Measurements from ENCODE around the gene SPEF2. TPM values are rescaled to one million over a fixed set of nuclear protein-coding genes. Genes with fewer than 3 reads are reported as not detected.

The SPEF2 gene
- total and polyA plus RNA-seq, 2 experiments from 2014 or later: 0.17 to 0.21 TPM

DNA sequence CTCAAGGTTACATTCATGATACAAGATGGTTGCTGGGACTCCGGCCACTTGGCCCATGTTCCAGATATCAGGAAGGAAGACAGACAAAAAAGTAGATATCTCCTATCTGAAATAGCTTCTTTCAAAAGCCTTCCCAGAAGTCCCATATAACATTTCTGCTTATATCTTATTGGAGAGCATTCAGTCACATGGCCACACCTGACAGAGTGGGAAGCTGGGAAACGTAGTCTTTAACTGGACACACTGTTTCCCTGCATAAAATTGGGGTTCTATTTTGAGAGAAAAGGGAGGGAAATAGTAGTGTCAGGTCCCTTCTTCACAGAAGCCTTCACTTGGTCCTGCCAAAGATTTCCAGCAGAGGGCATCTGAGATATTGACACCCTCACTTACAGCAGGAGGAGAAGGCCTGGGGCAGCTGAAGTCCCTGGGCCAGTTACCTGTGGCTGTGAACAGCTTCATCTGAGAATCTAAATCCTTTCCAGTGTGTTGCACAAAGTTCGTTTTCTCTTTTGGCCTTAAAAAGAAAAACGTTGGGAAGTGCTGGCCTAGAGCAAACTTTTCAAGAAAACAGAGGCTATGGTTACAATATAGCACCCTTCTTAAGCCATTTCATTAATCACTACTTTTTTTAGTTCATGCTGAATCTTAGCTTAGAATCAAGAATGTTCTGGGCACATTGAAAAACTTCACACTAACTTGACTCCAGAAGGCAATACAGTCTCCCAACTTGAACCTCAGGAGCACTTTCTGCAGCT lies 33.5 kb downstream of the SPEF2 start:
- no peaks in the 10 kb centered on the region for H3K79me2 ChIP-seq (replicated peaks; ENCODE audit: insufficient read depth)
- Mint-ChIP-seq H3K27ac (no peak overlapping the region), H3K4me3 (no peak overlapping the region), H3K36me3 (ENCODE audit: low read depth) (no peaks in the 10 kb centered on the region), H3K9me3 (no peaks in the 10 kb centered on the region), H3K4me1 (peaks cover 18% of the 10 kb centered on the region), H3K27me3 (ENCODE audit: insufficient read depth, low read depth, poor library complexity) (peaks cover 2% of the 10 kb centered on the region)
- TF ChIP-seq, protein P1, sequence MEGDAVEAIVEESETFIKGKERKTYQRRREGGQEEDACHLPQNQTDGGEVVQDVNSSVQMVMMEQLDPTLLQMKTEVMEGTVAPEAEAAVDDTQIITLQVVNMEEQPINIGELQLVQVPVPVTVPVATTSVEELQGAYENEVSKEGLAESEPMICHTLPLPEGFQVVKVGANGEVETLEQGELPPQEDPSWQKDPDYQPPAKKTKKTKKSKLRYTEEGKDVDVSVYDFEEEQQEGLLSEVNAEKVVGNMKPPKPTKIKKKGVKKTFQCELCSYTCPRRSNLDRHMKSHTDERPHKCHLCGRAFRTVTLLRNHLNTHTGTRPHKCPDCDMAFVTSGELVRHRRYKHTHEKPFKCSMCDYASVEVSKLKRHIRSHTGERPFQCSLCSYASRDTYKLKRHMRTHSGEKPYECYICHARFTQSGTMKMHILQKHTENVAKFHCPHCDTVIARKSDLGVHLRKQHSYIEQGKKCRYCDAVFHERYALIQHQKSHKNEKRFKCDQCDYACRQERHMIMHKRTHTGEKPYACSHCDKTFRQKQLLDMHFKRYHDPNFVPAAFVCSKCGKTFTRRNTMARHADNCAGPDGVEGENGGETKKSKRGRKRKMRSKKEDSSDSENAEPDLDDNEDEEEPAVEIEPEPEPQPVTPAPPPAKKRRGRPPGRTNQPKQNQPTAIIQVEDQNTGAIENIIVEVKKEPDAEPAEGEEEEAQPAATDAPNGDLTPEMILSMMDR (conservative IDR thresholded peaks at IDR 0.05; ENCODE audit: low read depth in 2 of 2): peak; percentile 60 to 74
- no peak for TF ChIP-seq EZH2 (IDR thresholded peaks at IDR 0.05; ENCODE audit: low read depth, unreplicated experiment)
- TF ChIP-seq CREB1 (CRISPR knock-in tag; IDR thresholded peaks at IDR 0.05; ENCODE audit: low read depth): no peak
- H3K27me3 ChIP-seq (ENCODE audit: insufficient read depth): no peaks in the 10 kb centered on the region
- ATAC-seq: peak; percentile 97
- H3K36me3 ChIP-seq (ENCODE audit: insufficient read depth): no peaks in the 10 kb centered on the region
- DNase-seq (ENCODE audit: low spot score): peak; percentile 74
- no peaks in the 10 kb centered on the region for H3F3A ChIP-seq (replicated peaks; ENCODE audit: low read depth)
- H3K4me3 ChIP-seq: no peak overlapping the region
- no peaks in the 10 kb centered on the region for H3K9me2 ChIP-seq (ENCODE audit: insufficient read depth)
- H2AFZ ChIP-seq: peak overlapping the region; percentile 34; the same call in 1 of the 2 replicates
- no peaks in the 10 kb centered on the region for H4K20me1 ChIP-seq (replicated peaks; ENCODE audit: insufficient read depth)
- H3K27ac ChIP-seq (ENCODE audit: low read depth): no peak overlapping the region
- no peak overlapping the region for H3K4me2 ChIP-seq
- peaks cover 8% of the 10 kb centered on the region for H3K4me1 ChIP-seq (ENCODE audit: insufficient read depth)

DNA sequence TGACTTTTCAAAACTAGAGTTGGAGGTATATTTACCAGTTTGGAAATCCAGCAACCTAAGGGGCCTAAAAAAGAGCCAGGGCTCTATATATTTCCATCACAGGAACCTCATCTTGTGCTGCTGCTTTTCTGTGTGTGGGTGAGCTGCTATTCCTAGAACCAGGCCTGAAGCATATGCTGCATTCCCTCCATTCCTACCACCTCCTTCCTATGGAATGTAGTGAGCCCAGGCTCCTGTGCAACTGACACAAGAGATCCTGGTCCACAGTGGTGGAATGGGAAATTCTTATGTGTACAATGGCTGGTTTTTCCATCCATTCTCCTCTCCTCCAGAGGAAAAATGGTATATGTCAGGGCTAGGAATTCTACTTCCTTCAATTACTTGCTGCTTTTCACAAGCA lies 39.1 kb downstream of the SPEF2 start:
- no peaks in the 10 kb centered on the region for H3F3A ChIP-seq (replicated peaks; ENCODE audit: low read depth)
- no peaks in the 10 kb centered on the region for H3K9me3 Mint-ChIP-seq
- H3K36me3 ChIP-seq (ENCODE audit: insufficient read depth): no peaks in the 10 kb centered on the region
- no peak overlapping the region for H3K4me3 Mint-ChIP-seq
- H3K4me2 ChIP-seq: 0 out of 2 replicates have a peak overlapping the region, but pooled peaks have one; percentile 56
- DNase-seq (ENCODE audit: low spot score) (peak; percentile 62), ATAC-seq (peak; percentile 89)
- 0 out of 2 replicates have a peak, but pooled peaks cover 2% of the 10 kb centered on the region for H3K9me2 ChIP-seq (ENCODE audit: insufficient read depth)
- H3K27me3 ChIP-seq (ENCODE audit: insufficient read depth): no peaks in the 10 kb centered on the region
- peaks cover 14% of the 10 kb centered on the region for H3K4me1 Mint-ChIP-seq
- no peak overlapping the region for H3K27ac Mint-ChIP-seq
- no peak overlapping the region for H2AFZ ChIP-seq
- peaks cover 2% of the 10 kb centered on the region for H3K27me3 Mint-ChIP-seq (ENCODE audit: insufficient read depth, low read depth, poor library complexity)
- H3K4me1 ChIP-seq (ENCODE audit: insufficient read depth): peaks cover 11% of the 10 kb centered on the region
- TF ChIP-seq POLR2AphosphoS5 (IDR thresholded peaks at IDR 0.05; ENCODE audit: low read depth) (no peak), CREB1 (CRISPR knock-in tag; IDR thresholded peaks at IDR 0.05; ENCODE audit: low read depth) (no peak)
- no peaks in the 10 kb centered on the region for H3K79me2 ChIP-seq (replicated peaks; ENCODE audit: insufficient read depth)
- H4K20me1 ChIP-seq (replicated peaks; ENCODE audit: insufficient read depth): no peaks in the 10 kb centered on the region
- no peak overlapping the region for H3K27ac ChIP-seq (ENCODE audit: low read depth)
- no peak overlapping the region for H3K4me3 ChIP-seq
- H3K36me3 Mint-ChIP-seq (ENCODE audit: low read depth): no peaks in the 10 kb centered on the region

DNA sequence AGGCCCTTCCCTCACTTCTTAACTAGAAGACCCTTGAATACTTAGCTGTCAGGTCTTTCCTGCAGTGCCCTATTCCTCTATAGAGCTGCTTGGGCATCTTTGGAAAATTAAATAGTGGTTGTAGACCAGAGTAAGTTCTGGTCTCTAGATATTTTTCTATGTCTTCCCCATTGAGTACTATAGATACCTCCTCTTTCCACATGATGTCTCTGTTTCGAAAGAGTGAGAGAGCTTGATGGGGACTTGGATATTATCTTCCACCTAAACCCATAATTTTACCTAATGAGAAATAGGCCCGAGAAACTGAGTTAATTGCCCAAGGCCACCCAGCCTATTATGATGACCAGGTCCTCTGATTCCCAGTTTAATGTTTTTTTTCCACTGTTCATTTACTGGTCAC lies 40.2 kb downstream of the SPEF2 start:
- H3K4me3 ChIP-seq: no peak overlapping the region
- H3K27me3 ChIP-seq (ENCODE audit: insufficient read depth): no peaks in the 10 kb centered on the region
- no peaks in the 10 kb centered on the region for H3K79me2 ChIP-seq (replicated peaks; ENCODE audit: insufficient read depth)
- no peaks in the 10 kb centered on the region for H3F3A ChIP-seq (replicated peaks; ENCODE audit: low read depth)
- ATAC-seq (no peak), DNase-seq (ENCODE audit: low spot score) (no peak)
- H3K4me2 ChIP-seq: no peak overlapping the region
- H3K27ac ChIP-seq (ENCODE audit: low read depth): no peak overlapping the region
- Mint-ChIP-seq H3K27ac (no peak overlapping the region), H3K9me3 (no peaks in the 10 kb centered on the region), H3K4me3 (no peak overlapping the region), H3K4me1 (peaks cover 14% of the 10 kb centered on the region), H3K36me3 (ENCODE audit: low read depth) (no peaks in the 10 kb centered on the region), H3K27me3 (ENCODE audit: insufficient read depth, low read depth, poor library complexity) (peaks cover 2% of the 10 kb centered on the region)
- no peaks in the 10 kb centered on the region for H4K20me1 ChIP-seq (replicated peaks; ENCODE audit: insufficient read depth)
- H3K9me2 ChIP-seq (ENCODE audit: insufficient read depth): peaks cover 8% of the 10 kb centered on the region; the same call in 1 of the 2 replicates
- H2AFZ ChIP-seq: no peak overlapping the region
- H3K36me3 ChIP-seq (ENCODE audit: insufficient read depth): no peaks in the 10 kb centered on the region
- H3K4me1 ChIP-seq (ENCODE audit: insufficient read depth): peaks cover 11% of the 10 kb centered on the region
- TF ChIP-seq, protein P2, sequence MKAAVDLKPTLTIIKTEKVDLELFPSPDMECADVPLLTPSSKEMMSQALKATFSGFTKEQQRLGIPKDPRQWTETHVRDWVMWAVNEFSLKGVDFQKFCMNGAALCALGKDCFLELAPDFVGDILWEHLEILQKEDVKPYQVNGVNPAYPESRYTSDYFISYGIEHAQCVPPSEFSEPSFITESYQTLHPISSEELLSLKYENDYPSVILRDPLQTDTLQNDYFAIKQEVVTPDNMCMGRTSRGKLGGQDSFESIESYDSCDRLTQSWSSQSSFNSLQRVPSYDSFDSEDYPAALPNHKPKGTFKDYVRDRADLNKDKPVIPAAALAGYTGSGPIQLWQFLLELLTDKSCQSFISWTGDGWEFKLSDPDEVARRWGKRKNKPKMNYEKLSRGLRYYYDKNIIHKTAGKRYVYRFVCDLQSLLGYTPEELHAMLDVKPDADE (IDR thresholded peaks at IDR 0.05): no peak
- no peak for TF ChIP-seq CREB1 (CRISPR knock-in tag; IDR thresholded peaks at IDR 0.05; ENCODE audit: low read depth)
- TF ChIP-seq NANOG (IDR thresholded peaks at IDR 0.05; ENCODE audit: borderline replicate concordance): no peak
- no peak for TF ChIP-seq EZH2phosphoT487 (IDR thresholded peaks at IDR 0.05; ENCODE audit: unreplicated experiment)
- no peak for TF ChIP-seq JUNB (IDR thresholded peaks at IDR 0.05; ENCODE audit: unreplicated experiment)
- no peak for TF ChIP-seq ZNF331 (CRISPR knock-in tag; IDR thresholded peaks at IDR 0.05; ENCODE audit: low read depth)
- TF ChIP-seq EZH2 (IDR thresholded peaks at IDR 0.05; ENCODE audit: low read depth, unreplicated experiment): no peak
- TF ChIP-seq, protein P1 (conservative IDR thresholded peaks at IDR 0.05; ENCODE audit: low read depth in 2 of 2): no peak
- TF ChIP-seq POLR2AphosphoS5 (IDR thresholded peaks at IDR 0.05; ENCODE audit: low read depth): no peak
- no peak for TF ChIP-seq STAT1 (IDR thresholded peaks at IDR 0.05; ENCODE audit: unreplicated experiment)
- TF ChIP-seq ZNF114 (CRISPR knock-in tag; IDR thresholded peaks at IDR 0.05): no peak
